H9 (cell line): ENCODE data around the gene CHN1. TPM values are rescaled to one million over a fixed set of nuclear protein-coding genes. Genes with fewer than 3 reads are reported as not detected.

Experiments used
- DNase-seq: peaks from one replicate; pipeline ENCODE4 v3.0.0-alpha.2; 2017
- H2AFZ ChIP-seq: one replicate; pipeline ENCODE4 v1.6.1; 2013; ENCODE audit warnings: mild to moderate bottlenecking, low read length, control low read depth, moderate library complexity
- H2AK5ac ChIP-seq: 2 replicates; pipeline ENCODE4 v1.6.1; 2013; ENCODE audit warnings: low read length, control low read depth, mixed read lengths; ENCODE audit not compliant: insufficient read length
- H2BK120ac ChIP-seq: one replicate; pipeline ENCODE4 v1.6.1; 2013; ENCODE audit warnings: low read depth, mild to moderate bottlenecking, low read length, control low read depth, inconsistent platforms; ENCODE audit not compliant: poor library complexity, severe bottlenecking
- H2BK12ac ChIP-seq: 2 replicates; pipeline ENCODE4 v1.6.1; 2013; ENCODE audit warnings: low read length, control low read depth, mixed read lengths, low read depth; ENCODE audit not compliant: insufficient read length
- H2BK15ac ChIP-seq: 2 replicates; pipeline ENCODE4 v1.6.1; 2013; ENCODE audit warnings: low read depth, low read length, control low read depth
- H2BK20ac ChIP-seq: one replicate; pipeline ENCODE4 v1.6.1; 2013; ENCODE audit warnings: low read depth, mild to moderate bottlenecking, low read length, control low read depth, inconsistent platforms; ENCODE audit not compliant: poor library complexity, severe bottlenecking
- H2BK5ac ChIP-seq: 2 replicates; pipeline ENCODE4 v1.6.1; 2013; ENCODE audit warnings: low read length, control low read depth, mixed read lengths; ENCODE audit not compliant: insufficient read length
- H3K14ac ChIP-seq: 2 replicates; pipeline ENCODE4 v1.6.1; 2013; ENCODE audit warnings: low read length, control low read depth; ENCODE audit not compliant: insufficient read depth
- H3K18ac ChIP-seq: 2 replicates; pipeline ENCODE4 v1.6.1; 2013; ENCODE audit warnings: low read depth, mild to moderate bottlenecking, mixed read lengths, low read length, control low read depth; ENCODE audit not compliant: insufficient read length
- H3K23ac ChIP-seq: 2 replicates; pipeline ENCODE4 v1.6.1; 2013; ENCODE audit warnings: low read length, control low read depth, mixed read lengths, low read depth; ENCODE audit not compliant: insufficient read length
- H3K23me2 ChIP-seq: 2 replicates; pipeline ENCODE4 v1.6.1; 2013; ENCODE audit warnings: low read depth, mild to moderate bottlenecking, mixed read lengths, low read length, control low read depth; ENCODE audit not compliant: insufficient read length, poor library complexity, severe bottlenecking
- H3K27ac ChIP-seq: 2 replicates; pipeline ENCODE4 v1.5.1; 2013; ENCODE audit warnings: low read length, control low read depth, mixed read lengths, low read depth; ENCODE audit not compliant: insufficient read length
- H3K27me3 ChIP-seq: 2 replicates; pipeline ENCODE4 v1.6.1; 2013; ENCODE audit warnings: low read length, control low read depth, inconsistent platforms; ENCODE audit not compliant: insufficient read depth
- H3K4ac ChIP-seq: 2 replicates; pipeline ENCODE4 v1.6.1; 2013; ENCODE audit warnings: low read depth, mild to moderate bottlenecking, control low read depth, inconsistent platforms, low read length, moderate library complexity
- H3K4me1 ChIP-seq: 2 replicates; pipeline ENCODE4 v1.6.1; 2013; ENCODE audit warnings: low read length, control low read depth, inconsistent platforms; ENCODE audit not compliant: insufficient read depth
- H3K4me2 ChIP-seq: 2 replicates; pipeline ENCODE4 v1.6.1; 2013; ENCODE audit warnings: low read length, control low read depth, mixed read lengths; ENCODE audit not compliant: insufficient read length, insufficient read depth
- H3K56ac ChIP-seq: 2 replicates; pipeline ENCODE4 v1.6.1; 2013; ENCODE audit warnings: low read depth, mild to moderate bottlenecking, mixed read lengths, low read length, control low read depth; ENCODE audit not compliant: insufficient read length
- H3K79me1 ChIP-seq: 2 replicates; pipeline ENCODE4 v1.6.1; 2013; ENCODE audit warnings: low read depth, mild to moderate bottlenecking, moderate library complexity, low read length, control low read depth, inconsistent platforms; ENCODE audit not compliant: insufficient read depth, poor library complexity, severe bottlenecking
- H3K79me2 ChIP-seq: 2 replicates; pipeline ENCODE4 v1.6.1; 2013; ENCODE audit warnings: low read length, control low read depth, inconsistent platforms; ENCODE audit not compliant: insufficient read depth
- H3K9ac ChIP-seq: 2 replicates; pipeline ENCODE4 v1.6.1; 2013; ENCODE audit warnings: low read length, control low read depth, mixed read lengths; ENCODE audit not compliant: insufficient read length; ENCODE audit errors: extremely low read depth
- H3K9me3 ChIP-seq: one replicate; pipeline ENCODE4 v1.6.1; 2013; ENCODE audit warnings: low read depth, low read length, inconsistent platforms; ENCODE audit not compliant: control insufficient read depth
- H3T11ph ChIP-seq: one replicate; pipeline ENCODE4 v1.6.1; 2013; ENCODE audit warnings: mild to moderate bottlenecking, low read length, control low read depth, inconsistent platforms
- H4K20me1 ChIP-seq: one replicate; pipeline ENCODE4 v1.6.1; 2013; ENCODE audit not compliant: control insufficient read depth, insufficient read length, insufficient read depth
- H4K5ac ChIP-seq: 2 replicates; pipeline ENCODE4 v1.6.1; 2013; ENCODE audit warnings: low read depth, mild to moderate bottlenecking, mixed read lengths, low read length, control low read depth; ENCODE audit not compliant: insufficient read length
- H4K8ac ChIP-seq: replicated peaks from 2 replicates; pipeline ENCODE4 v1.6.1; 2013; ENCODE audit warnings: low read length, control low read depth, mixed read lengths, low read depth; ENCODE audit not compliant: insufficient read length
- H4K91ac ChIP-seq: 2 replicates; pipeline ENCODE4 v1.6.1; 2013; ENCODE audit warnings: low read depth, mild to moderate bottlenecking, moderate library complexity, mixed read lengths, low read length, control low read depth; ENCODE audit not compliant: insufficient read length
- H3K27ac Mint-ChIP-seq, 3 experiments: 2 replicates in 2 of 3; 3 replicates in 1 of 3; pipeline ENCODE4 v1.8.0; 2020 to 2021; ENCODE audit warnings: mixed read lengths in 3 of 3, mild to moderate bottlenecking in 1 of 3, moderate library complexity in 1 of 3
- H3K27me3 Mint-ChIP-seq: 2 replicates; pipeline ENCODE4 v1.8.0; 2021; ENCODE audit warnings: low read depth, mild to moderate bottlenecking, moderate library complexity, mixed read lengths
- H3K36me3 Mint-ChIP-seq, 3 experiments: 2 replicates in 2 of 3; 3 replicates in 1 of 3; pipeline ENCODE4 v1.8.0; 2020 to 2021; ENCODE audit warnings: low read depth in 3 of 3, mixed read lengths in 3 of 3; ENCODE audit not compliant: insufficient read depth in 1 of 3
- H3K4me1 Mint-ChIP-seq, 2 experiments: 2 replicates each; pipeline ENCODE4 v1.8.0; 2020; ENCODE audit warnings: mixed read lengths in 2 of 2
- H3K4me3 Mint-ChIP-seq, 2 experiments: 2 replicates in 1 of 2; 3 replicates in 1 of 2; pipeline ENCODE4 v1.8.0; 2020 to 2021; ENCODE audit warnings: mild to moderate bottlenecking in 2 of 2, mixed read lengths in 2 of 2, moderate library complexity in 1 of 2
- H3K9me3 Mint-ChIP-seq, 2 experiments: 2 replicates in 1 of 2; 3 replicates in 1 of 2; pipeline ENCODE4 v1.8.0; 2020; ENCODE audit warnings: mild to moderate bottlenecking in 2 of 2, mixed read lengths in 2 of 2, moderate library complexity in 1 of 2
- WGBS: extraction: QIAGEN DNeasy Blood & Tissue Kit; methylation state at CpG from one replicate; pipeline ENCODE4 v1.1.7; 2013; ENCODE audit warnings: missing lambda C conversion rate, low lambda C conversion rate, mixed read lengths; ENCODE audit not compliant: insufficient read length; ENCODE audit errors: extremely low coverage; 5-methylcytosine and 5-hydroxymethylcytosine counted together
- total RNA-seq: library from RNA; stranded (reverse); gene quantifications from 2 replicates; pipeline ENCODE4 v1.2.1, GENCODE V29; 2021
- TF ChIP-seq, protein P1 (sequence below): fragments of 200-600 bp; sonication (generic); conservative IDR thresholded peaks from 3 replicates; pipeline ENCODE4 v1.8.0; 2021; ENCODE audit warnings: antibody characterized with exemption, mild to moderate bottlenecking

Gene CHN1
- total RNA-seq, 1 experiment from 2014 or later, result 33.9 TPM

DNA sequence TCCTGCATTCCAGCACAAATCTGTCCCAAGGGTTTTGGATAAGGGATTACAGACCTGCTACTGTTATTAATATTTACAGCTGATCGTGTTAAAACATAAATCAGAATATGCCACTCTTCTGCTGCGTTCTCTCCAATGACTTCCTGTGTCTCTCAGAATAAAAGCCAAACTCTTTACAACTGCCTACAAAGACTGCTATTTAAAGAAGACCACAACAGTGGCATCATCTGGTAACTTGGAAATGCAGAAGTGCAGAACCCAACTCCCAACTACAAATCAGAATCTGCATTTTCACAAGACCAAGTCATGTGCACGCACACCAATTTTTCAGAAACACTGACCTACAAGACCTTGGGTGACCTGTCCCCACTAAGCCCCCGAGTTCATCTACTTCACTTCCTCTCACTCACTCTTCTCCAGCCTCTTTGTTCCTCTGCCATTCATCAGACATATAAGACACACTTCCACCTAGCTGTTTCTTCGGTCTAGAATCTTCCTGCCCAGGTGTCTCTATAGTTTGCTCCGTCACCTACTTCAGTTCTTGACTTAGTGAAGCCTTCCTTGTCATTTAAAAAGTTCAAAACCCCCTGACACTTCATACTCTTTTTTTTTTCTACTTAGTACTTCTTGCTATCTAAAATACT lies 36.0 kb downstream of the CHN1 start:
- DNase-seq, result no peak
- peaks cover 50 to 58% of the 10 kb centered on the region in 2 experiments for H3K4me1 Mint-ChIP-seq
- Histone ChIP-seq H4K20me1 (no peaks in the 10 kb centered on the region), H3K79me2 (peaks cover 22% of the 10 kb centered on the region), H3K56ac (no peak overlapping the region), H2AK5ac (no peak overlapping the region), H3K4ac (no peak overlapping the region), H3K14ac (no peak overlapping the region), H3K4me1 (peaks cover 11% of the 10 kb centered on the region; the same call in 1 of the 2 replicates), H4K8ac (no peak overlapping the region), H2BK12ac (no peak overlapping the region), H3K27me3 (no peaks in the 10 kb centered on the region), H2BK120ac (no peak overlapping the region), H3K27ac (no peak overlapping the region), H3K79me1 (peaks cover 2% of the 10 kb centered on the region), H3T11ph (no peak overlapping the region), H2AFZ (no peak overlapping the region), H2BK15ac (no peak overlapping the region), H4K5ac (no peak overlapping the region), H3K9ac (no peak overlapping the region), H3K4me2 (no peak overlapping the region), H3K23ac (no peak overlapping the region), H3K18ac (no peak overlapping the region), H3K23me2 (no peaks in the 10 kb centered on the region), H4K91ac (no peak overlapping the region), H2BK5ac (no peak overlapping the region), H2BK20ac (no peak overlapping the region), H3K9me3 (no peaks in the 10 kb centered on the region)
- H3K4me3 Mint-ChIP-seq, result no peak overlapping the region
- H3K36me3 Mint-ChIP-seq, result peaks cover 9 to 22% (median 12%) of the 10 kb centered on the region in 3 experiments; a peak in 6 of 7 replicates
- no CpG with 5 or more reads among the region's 6 CpGs for WGBS
- H3K9me3 Mint-ChIP-seq, result no peaks in the 10 kb centered on the region
- TF ChIP-seq, protein P1, sequence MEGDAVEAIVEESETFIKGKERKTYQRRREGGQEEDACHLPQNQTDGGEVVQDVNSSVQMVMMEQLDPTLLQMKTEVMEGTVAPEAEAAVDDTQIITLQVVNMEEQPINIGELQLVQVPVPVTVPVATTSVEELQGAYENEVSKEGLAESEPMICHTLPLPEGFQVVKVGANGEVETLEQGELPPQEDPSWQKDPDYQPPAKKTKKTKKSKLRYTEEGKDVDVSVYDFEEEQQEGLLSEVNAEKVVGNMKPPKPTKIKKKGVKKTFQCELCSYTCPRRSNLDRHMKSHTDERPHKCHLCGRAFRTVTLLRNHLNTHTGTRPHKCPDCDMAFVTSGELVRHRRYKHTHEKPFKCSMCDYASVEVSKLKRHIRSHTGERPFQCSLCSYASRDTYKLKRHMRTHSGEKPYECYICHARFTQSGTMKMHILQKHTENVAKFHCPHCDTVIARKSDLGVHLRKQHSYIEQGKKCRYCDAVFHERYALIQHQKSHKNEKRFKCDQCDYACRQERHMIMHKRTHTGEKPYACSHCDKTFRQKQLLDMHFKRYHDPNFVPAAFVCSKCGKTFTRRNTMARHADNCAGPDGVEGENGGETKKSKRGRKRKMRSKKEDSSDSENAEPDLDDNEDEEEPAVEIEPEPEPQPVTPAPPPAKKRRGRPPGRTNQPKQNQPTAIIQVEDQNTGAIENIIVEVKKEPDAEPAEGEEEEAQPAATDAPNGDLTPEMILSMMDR, result no peak
- no peaks in the 10 kb centered on the region for H3K27me3 Mint-ChIP-seq
- peak overlapping the region; percentile 35 to 71 (median 53); a peak in 6 of 7 replicates for H3K27ac Mint-ChIP-seq
